H1 (cell line): Measurements from ENCODE around the gene FLVCR1. TPM values are rescaled to one million over a fixed set of nuclear protein-coding genes. Genes with fewer than 3 reads are reported as not detected.

Source experiments
- BACH1 ChIP-seq: IDR thresholded peaks from 2 replicates; pipeline ENCODE4 v1.6.1; 2012; ENCODE audit warnings: low read length, improper control_type of control experiment
- CEBPB ChIP-seq: IDR thresholded peaks from 2 replicates; pipeline ENCODE4 v1.6.1; 2012; ENCODE audit warnings: low read depth, low read length
- CHD2 ChIP-seq: IDR thresholded peaks from 2 replicates; pipeline ENCODE4 v1.6.1; 2012; ENCODE audit warnings: low read length, improper control_type of control experiment
- CREB1 ChIP-seq: IDR thresholded peaks from 2 replicates; pipeline ENCODE4 v1.6.1; 2012; ENCODE audit warnings: inconsistent platforms
- CTBP2 ChIP-seq: IDR thresholded peaks from 2 replicates; pipeline ENCODE4 v1.7.0; 2011; ENCODE audit warnings: borderline replicate concordance, mild to moderate bottlenecking, moderate library complexity, mixed read lengths, low read length; ENCODE audit not compliant: insufficient read depth, insufficient read length
- EZH2 ChIP-seq: fragments of 200-600 bp; sonication (generic); IDR thresholded peaks from 2 replicates; pipeline ENCODE4 v1.7.1; 2012; ENCODE audit warnings: low read depth, mild to moderate bottlenecking, moderate library complexity, low read length, inconsistent platforms; ENCODE audit not compliant: severe bottlenecking
- FOSL1 ChIP-seq: IDR thresholded peaks from 2 replicates; pipeline ENCODE4 v1.6.1; 2011; ENCODE audit warnings: mild to moderate bottlenecking, low read depth, low read length, moderate library complexity; ENCODE audit not compliant: insufficient read depth
- GABPA ChIP-seq: IDR thresholded peaks from 2 replicates; pipeline ENCODE4 v1.6.1; 2011; ENCODE audit warnings: mild to moderate bottlenecking, low read length, moderate library complexity, borderline replicate concordance; ENCODE audit not compliant: insufficient read depth
- HDAC2 ChIP-seq, 2 experiments: fragments of 300-600 bp in 1 of 2; sonication (generic) in 1 of 2; IDR thresholded peaks; 2 replicates each; pipeline ENCODE4 v1.6.1; 2011 to 2012; ENCODE audit warnings: low read depth in 2 of 2, low read length in 2 of 2, mild to moderate bottlenecking in 2 of 2, moderate library complexity in 2 of 2, borderline replicate concordance in 1 of 2, inconsistent platforms in 1 of 2
- JUND ChIP-seq: IDR thresholded peaks from 2 replicates; pipeline ENCODE4 v1.6.1; 2011; ENCODE audit warnings: mild to moderate bottlenecking, improper control_type of control experiment, low read length
- KDM4A ChIP-seq: IDR thresholded peaks from one replicate; pipeline ENCODE4 v1.7.1; 2012; ENCODE audit warnings: low read depth, mild to moderate bottlenecking, moderate library complexity, low read length, inconsistent platforms; ENCODE audit not compliant: severe bottlenecking
- RFX5 ChIP-seq: IDR thresholded peaks from 2 replicates; pipeline ENCODE4 v1.6.1; 2011; ENCODE audit warnings: low read depth, low read length, improper control_type of control experiment, borderline replicate concordance
- SAP30 ChIP-seq: fragments of 300-600 bp; sonication (generic); IDR thresholded peaks from 2 replicates; pipeline ENCODE4 v1.7.1; 2012; ENCODE audit warnings: low read length, moderate library complexity, mild to moderate bottlenecking, inconsistent platforms; ENCODE audit not compliant: insufficient read depth, insufficient replicate concordance
- SP4 ChIP-seq: IDR thresholded peaks from 2 replicates; pipeline ENCODE4 v1.6.1; 2012; ENCODE audit warnings: low read length, inconsistent platforms
- TAF7 ChIP-seq: optimal IDR thresholded peaks from 2 replicates; pipeline ENCODE3; 2011; ENCODE audit warnings: low read depth, mild to moderate bottlenecking, inconsistent platforms, low read length, moderate library complexity, borderline replicate concordance
- TBP ChIP-seq: IDR thresholded peaks from 2 replicates; pipeline ENCODE4 v1.6.1; 2011; ENCODE audit warnings: low read depth, low read length, improper control_type of control experiment
- TCF12 ChIP-seq: IDR thresholded peaks from 2 replicates; pipeline ENCODE4 v1.6.1; 2011; ENCODE audit warnings: low read depth, mild to moderate bottlenecking, low read length
- TEAD4 ChIP-seq: IDR thresholded peaks from 2 replicates; pipeline ENCODE4 v1.6.1; 2012; ENCODE audit warnings: low read depth, low read length, inconsistent platforms, mixed read lengths
- polyA plus RNA-seq, 7 experiments: library from polyadenylated mRNA; depleted of rRNA in 3 of 7; stranded (reverse) in 5 of 7; unstranded in 2 of 7; fragments of >200 nt in 5 of 7; fragments of 200-250 nt in 2 of 7; gene quantifications; 1 replicate in 5 of 7; 2 replicates in 1 of 7; 4 replicates in 1 of 7; pipeline versions ENCODE4 v1.2.1 to v1.2.3, GENCODE V29; 2011 to 2013; ENCODE audit warnings: missing spikeins in 2 of 7, mixed read lengths in 2 of 7
- total RNA-seq: library from RNA; stranded (reverse); fragmentation: NEBNext Ultra II Directional; extraction: Animal tissue kit (Norgen Biotek cat#: 25700); gene quantifications from 2 replicates; pipeline ENCODE4 v1.2.1, GENCODE V29; 2021
- TF ChIP-seq, protein P1 (sequence below): IDR thresholded peaks from 2 replicates; pipeline ENCODE4 v1.6.1; 2012; ENCODE audit warnings: inconsistent platforms
- TF ChIP-seq, protein P2 (sequence below): IDR thresholded peaks from 2 replicates; pipeline ENCODE4 v1.6.1; 2011; ENCODE audit warnings: low read length, improper control_type of control experiment
- TF ChIP-seq, protein P3 (sequence below): IDR thresholded peaks from 2 replicates; pipeline ENCODE4 v1.6.1; 2011; ENCODE audit warnings: low read depth, mild to moderate bottlenecking, low read length; ENCODE audit not compliant: insufficient read depth

Gene FLVCR1
- total and polyA plus RNA-seq, 2 of the 8 experiments (the other 6 are each of a cell fraction or from before 2014, with no cell fraction given), result 31.8 to 75.7 TPM

DNA sequence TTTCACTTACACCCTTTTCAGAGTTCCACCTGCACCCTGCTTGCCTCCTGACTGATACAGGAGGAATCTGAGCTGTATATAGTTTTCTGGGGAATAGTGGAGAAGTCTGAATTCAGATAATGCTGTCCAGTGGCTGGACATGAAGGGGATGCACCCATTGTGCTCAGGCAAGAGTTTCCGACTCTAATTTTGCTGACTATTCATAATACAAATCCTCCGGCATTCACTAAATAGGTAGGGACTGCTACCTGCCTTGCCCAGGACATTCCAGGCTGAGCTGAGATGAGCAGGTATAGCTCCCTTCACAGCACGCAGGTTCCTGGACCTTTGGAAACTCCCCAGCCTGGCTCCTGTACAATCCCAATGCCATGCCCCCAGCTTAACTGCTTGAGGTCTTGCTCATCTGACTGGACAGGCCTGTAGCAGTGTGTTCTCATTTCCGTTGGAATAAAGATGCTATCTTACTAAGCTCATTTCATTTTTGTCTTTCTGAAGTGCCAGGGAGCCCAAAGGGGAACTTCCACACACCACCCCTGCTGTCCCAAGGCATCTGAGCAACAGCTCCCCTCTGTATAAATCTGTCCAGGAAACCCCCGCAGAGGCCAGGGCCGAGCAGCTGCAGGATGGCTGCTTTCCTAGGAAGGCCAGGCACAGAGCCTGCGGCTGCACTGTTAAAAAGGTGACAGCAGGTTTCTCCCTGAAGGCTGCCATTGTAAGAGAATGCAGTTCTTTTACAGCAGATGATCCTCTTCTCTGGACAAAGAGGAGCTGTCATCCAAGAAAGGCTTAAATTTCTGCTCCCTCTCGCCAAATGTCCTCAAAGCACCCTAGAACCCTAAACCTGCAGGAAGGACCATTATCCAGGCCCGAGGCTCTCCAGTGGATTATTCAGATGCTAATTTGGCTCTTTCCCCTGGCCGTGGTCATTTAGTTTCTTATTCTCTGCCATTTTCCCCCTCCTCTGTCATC is 70.5 kb downstream of the FLVCR1 start (continued):
- TF ChIP-seq, protein P1, sequence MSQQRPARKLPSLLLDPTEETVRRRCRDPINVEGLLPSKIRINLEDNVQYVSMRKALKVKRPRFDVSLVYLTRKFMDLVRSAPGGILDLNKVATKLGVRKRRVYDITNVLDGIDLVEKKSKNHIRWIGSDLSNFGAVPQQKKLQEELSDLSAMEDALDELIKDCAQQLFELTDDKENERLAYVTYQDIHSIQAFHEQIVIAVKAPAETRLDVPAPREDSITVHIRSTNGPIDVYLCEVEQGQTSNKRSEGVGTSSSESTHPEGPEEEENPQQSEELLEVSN, result no peak
- TF ChIP-seq FOSL1 (no peak), TCF12 (no peak), RFX5 (no peak), GABPA (no peak), KDM4A (no peak), SP4 (no peak), HDAC2 (IDR thresholded peaks at IDR 0.05; ENCODE audit: borderline replicate concordance in 1 of 2, low read depth in 2 of 2, low read length in 2 of 2) (no peak), CEBPB (no peak), CREB1 (no peak), SAP30 (no peak), TAF7 (no peak), EZH2 (no peak), CTBP2 (no peak), TEAD4 (no peak), TBP (no peak), BACH1 (no peak), CHD2 (no peak), JUND (no peak)
- TF ChIP-seq, protein P2, sequence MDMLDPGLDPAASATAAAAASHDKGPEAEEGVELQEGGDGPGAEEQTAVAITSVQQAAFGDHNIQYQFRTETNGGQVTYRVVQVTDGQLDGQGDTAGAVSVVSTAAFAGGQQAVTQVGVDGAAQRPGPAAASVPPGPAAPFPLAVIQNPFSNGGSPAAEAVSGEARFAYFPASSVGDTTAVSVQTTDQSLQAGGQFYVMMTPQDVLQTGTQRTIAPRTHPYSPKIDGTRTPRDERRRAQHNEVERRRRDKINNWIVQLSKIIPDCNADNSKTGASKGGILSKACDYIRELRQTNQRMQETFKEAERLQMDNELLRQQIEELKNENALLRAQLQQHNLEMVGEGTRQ, result no peak
- TF ChIP-seq, protein P3, sequence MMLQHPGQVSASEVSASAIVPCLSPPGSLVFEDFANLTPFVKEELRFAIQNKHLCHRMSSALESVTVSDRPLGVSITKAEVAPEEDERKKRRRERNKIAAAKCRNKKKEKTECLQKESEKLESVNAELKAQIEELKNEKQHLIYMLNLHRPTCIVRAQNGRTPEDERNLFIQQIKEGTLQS, result no peak
